NCI-H2196 (cell line): Measurements from ENCODE around the gene RBKS.
A peak's percentile ranks its signal among the peaks of the same experiment; 100 is the strongest.
"Not testable (repeated sequence)": the region's sequence is repeated elsewhere in the genome, so short reads cannot be mapped to it uniquely, and the experiment has no call there.

Experiments
- DNase-seq: peaks from one replicate; lab custom pipeline; 2025; ENCODE audit not compliant: unreplicated experiment; lab: John Stamatoyannopoulos, UW

RBKS gene

GRCh38 chr2:27907547-27907946, 17.4 kb upstream of the RBKS start:
- no peak for DNase-seq

GRCh38 chr2:27906074-27906473, 15.9 kb upstream of the RBKS start:
- DNase-seq, result no peak

GRCh38 chr2:27904405-27904665, 14.1 kb upstream of the RBKS start:
- no peak for DNase-seq

GRCh38 chr2:27903649-27904404, 13.6 kb upstream of the RBKS start:
- DNase-seq, result no peak

GRCh38 chr2:27903018-27903417, 12.8 kb upstream of the RBKS start:
- no peak for DNase-seq

- DNase-seq, result no peak
Observed at GRCh38 chr2:27902098-27902497, 11.9 kb upstream of the RBKS start.

GRCh38 chr2:27901234-27901633, 11.0 kb upstream of the RBKS start:
- DNase-seq, result no peak

- DNase-seq, result no peak
Observed at GRCh38 chr2:27897717-27898116, 7.5 kb upstream of the RBKS start.

GRCh38 chr2:27893006-27893405, 2.8 kb upstream of the RBKS start:
- DNase-seq, result no peak

GRCh38 chr2:27891673-27892105, 1.5 kb upstream of the RBKS start:
- DNase-seq, result no peak

GRCh38 chr2:27890924-27891672, 911 bp upstream of the RBKS start:
- DNase-seq, result peak; percentile 33

- DNase-seq, result no peak
Observed at GRCh38 chr2:27889774-27890145, 427 bp downstream of the RBKS start.

- no peak for DNase-seq
Observed at GRCh38 chr2:27888790-27889189, 1.4 kb downstream of the RBKS start.

- no peak for DNase-seq
Observed at GRCh38 chr2:27887830-27888229, 2.4 kb downstream of the RBKS start.

- DNase-seq, result no peak
Observed at GRCh38 chr2:27887111-27887510, 3.1 kb downstream of the RBKS start.

GRCh38 chr2:27886322-27886721, 3.9 kb downstream of the RBKS start:
- DNase-seq, result no peak

- DNase-seq, result no peak
Observed at GRCh38 chr2:27885661-27886060, 4.5 kb downstream of the RBKS start.

GRCh38 chr2:27885234-27885633, 5.0 kb downstream of the RBKS start:
- DNase-seq, result no peak

- peak; percentile 56 for DNase-seq
Observed at GRCh38 chr2:27884601-27885000, 5.6 kb downstream of the RBKS start.

- not testable (repeated sequence) for DNase-seq
Observed at GRCh38 chr2:27882584-27882922, 7.6 kb downstream of the RBKS start.

GRCh38 chr2:27881815-27882583, 8.2 kb downstream of the RBKS start:
- not testable (repeated sequence) for DNase-seq

- DNase-seq, result no peak
Observed at GRCh38 chr2:27878825-27879224, 11.4 kb downstream of the RBKS start.
